SK-N-SH (cell line): ENCODE data around the gene LRMDA. TPM values are rescaled to one million over a fixed set of nuclear protein-coding genes. Genes with fewer than 3 reads are reported as not detected.

ENCODE experiments used
- CTCF ChIA-PET: fragments of 300-600, 350-600 bp; formaldehyde crosslinking; extraction: SDS; loops from one replicate; lab custom pipeline; 2021; lab: Yijun Ruan, JAX
- POLR2A ChIA-PET: fragments of 350-600 bp; sonication (Branson Sonifier 250); formaldehyde crosslinking; extraction: SDS; loops from one replicate; lab custom pipeline; 2020; ENCODE audit warnings: antibody characterized with exemption, inconsistent platforms; lab: Yijun Ruan, JAX
- DNase-seq: peaks from one replicate; pipeline ENCODE4 v3.0.0; 2012
- H2AFZ ChIP-seq: fragments of 200-600 bp; sonication (generic); 2 replicates; pipeline ENCODE4 v1.8.1; 2016; ENCODE audit warnings: antibody characterized with exemption, mild to moderate bottlenecking, low read depth
- H3F3A ChIP-seq: fragments of 200-600 bp; sonication (generic); replicated peaks from 2 replicates; pipeline ENCODE3; 2016; ENCODE audit warnings: antibody characterized with exemption, mild to moderate bottlenecking; ENCODE audit not compliant: insufficient read depth
- H3K27ac ChIP-seq, 2 experiments: fragments of 200-500 bp in 1 of 2; fragments of 200-600 bp in 1 of 2; sonication (Bioruptor generic) in 1 of 2; sonication (generic), shearing (Covaris generic) in 1 of 2; 2 replicates each; pipeline versions ENCODE4 v1.5.1 to v1.6.1; 2014 to 2016; ENCODE audit warnings: low read depth in 2 of 2, inconsistent platforms in 1 of 2, low read length in 1 of 2, mild to moderate bottlenecking in 1 of 2, mixed read lengths in 1 of 2
- H3K27me3 ChIP-seq: fragments of 200-600 bp; sonication (generic), shearing (Covaris generic); 2 replicates; pipeline ENCODE4 v1.6.1; 2016; ENCODE audit warnings: mixed run types; ENCODE audit not compliant: insufficient read depth
- H3K36me3 ChIP-seq, 2 experiments: fragments of 200-500 bp in 1 of 2; fragments of 200-600 bp in 1 of 2; sonication (Bioruptor generic) in 1 of 2; sonication (generic) in 1 of 2; replicated peaks in 1 of 2; 2 replicates each; pipeline versions ENCODE3 to v1.5.1; 2014 to 2016; ENCODE audit warnings: low read length in 1 of 2, mild to moderate bottlenecking in 1 of 2; ENCODE audit not compliant: insufficient read depth in 2 of 2, control insufficient read depth in 1 of 2
- H3K4me1 ChIP-seq, 2 experiments: fragments of 200-500 bp in 1 of 2; fragments of 200-600 bp in 1 of 2; sonication (Bioruptor generic) in 1 of 2; sonication (generic), shearing (Covaris generic) in 1 of 2; 2 replicates each; pipeline versions ENCODE4 v1.5.1 to v1.6.1; 2014 to 2016; ENCODE audit warnings: low read depth in 1 of 2, low read length in 1 of 2, mixed run types in 1 of 2; ENCODE audit not compliant: insufficient read depth in 2 of 2, control insufficient read depth in 1 of 2
- H3K4me2 ChIP-seq: fragments of 200-600 bp; sonication (generic), shearing (Covaris generic); 2 replicates; pipeline ENCODE4 v1.6.1; 2017; ENCODE audit warnings: mixed run types
- H3K4me3 ChIP-seq, 2 experiments: fragments of 200-500 bp in 1 of 2; fragments of 200-600 bp in 1 of 2; sonication (Bioruptor generic) in 1 of 2; sonication (generic), shearing (Covaris generic) in 1 of 2; 2 replicates each; pipeline versions ENCODE4 v1.5.1 to v1.8.1; 2014 to 2016; ENCODE audit warnings: low read depth in 2 of 2, inconsistent platforms in 1 of 2, low read length in 1 of 2, mild to moderate bottlenecking in 1 of 2, mixed read lengths in 1 of 2, moderate library complexity in 1 of 2
- H3K79me2 ChIP-seq: fragments of 200-600 bp; sonication (generic); 2 replicates; pipeline ENCODE4 v1.8.1; 2017; ENCODE audit warnings: mild to moderate bottlenecking; ENCODE audit not compliant: insufficient read depth
- H3K9ac ChIP-seq: fragments of 200-600 bp; sonication (generic); 2 replicates; pipeline ENCODE4 v1.6.1; 2017; ENCODE audit warnings: mixed run types
- H3K9me2 ChIP-seq: fragments of 200-600 bp; sonication (generic); 2 replicates; pipeline ENCODE4 v1.6.1; 2017; ENCODE audit warnings: mixed run types
- H3K9me3 ChIP-seq: fragments of 200-600 bp; sonication (generic); 2 replicates; pipeline ENCODE4 v1.6.1; 2017; ENCODE audit warnings: mixed run types, mild to moderate bottlenecking, moderate library complexity
- H4K20me1 ChIP-seq: fragments of 200-600 bp; sonication (generic); 2 replicates; pipeline ENCODE4 v1.6.1; 2017; ENCODE audit warnings: mild to moderate bottlenecking, mixed run types; ENCODE audit not compliant: insufficient read depth
- EZH2phosphoT487 ChIP-seq: fragments of 200-600 bp; sonication (generic); IDR thresholded peaks from 2 replicates; pipeline ENCODE4 v1.6.1; 2017; ENCODE audit warnings: low read depth, mixed run types, mild to moderate bottlenecking, antibody characterized with exemption, moderate library complexity, borderline replicate concordance
- FOSL2 ChIP-seq: IDR thresholded peaks from 2 replicates; pipeline ENCODE4 v1.4.0; 2012; ENCODE audit warnings: low read depth, mild to moderate bottlenecking, moderate library complexity, borderline replicate concordance
- GABPA ChIP-seq: IDR thresholded peaks from 2 replicates; pipeline ENCODE4 v1.4.0; 2012; ENCODE audit warnings: low read depth, mild to moderate bottlenecking
- GATA2 ChIP-seq: sonication (generic); formaldehyde crosslinking; IDR thresholded peaks from 2 replicates; pipeline ENCODE4 v1.5.0; 2020; ENCODE audit warnings: mild to moderate bottlenecking, missing genetic modification reagents
- MXI1 ChIP-seq: IDR thresholded peaks from 2 replicates; pipeline ENCODE4 v1.6.1; 2012; ENCODE audit warnings: mild to moderate bottlenecking, low read depth, low read length, improper control_type of control experiment
- NFIC ChIP-seq: IDR thresholded peaks from 2 replicates; pipeline ENCODE4 v1.4.0; 2012; ENCODE audit warnings: borderline replicate concordance
- NRF1 ChIP-seq: IDR thresholded peaks from 2 replicates; pipeline ENCODE4 v1.6.1; 2012; ENCODE audit warnings: low read depth, mild to moderate bottlenecking, low read length
- POLR2AphosphoS5 ChIP-seq: IDR thresholded peaks from 2 replicates; pipeline ENCODE4 v1.6.1; 2012; ENCODE audit warnings: low read depth, low read length
- RAD21 ChIP-seq: IDR thresholded peaks from 2 replicates; pipeline ENCODE4 v1.6.1; 2012; ENCODE audit warnings: mild to moderate bottlenecking, low read length
- RCOR1 ChIP-seq: fragments of 150-350 bp; IDR thresholded peaks from 2 replicates; pipeline ENCODE4 v1.6.1; 2017; ENCODE audit warnings: antibody characterized with exemption, low read length
- SIN3A ChIP-seq: IDR thresholded peaks from 2 replicates; pipeline ENCODE4 v1.6.1; 2012; ENCODE audit warnings: low read depth, mild to moderate bottlenecking, low read length, moderate library complexity, borderline replicate concordance
- SMC3 ChIP-seq: IDR thresholded peaks from 2 replicates; pipeline ENCODE4 v1.6.1; 2012; ENCODE audit warnings: low read depth, low read length, improper control_type of control experiment
- TEAD4 ChIP-seq: IDR thresholded peaks from 2 replicates; pipeline ENCODE4 v1.4.0; 2012; ENCODE audit warnings: mild to moderate bottlenecking, borderline replicate concordance; ENCODE audit not compliant: insufficient read depth
- YY1 ChIP-seq: IDR thresholded peaks from 2 replicates; pipeline ENCODE4 v1.4.0; 2012; ENCODE audit warnings: low read depth, mild to moderate bottlenecking
- WGBS: methylation state at CpG from one replicate; pipeline ENCODE4 v1.1.6; 2017; ENCODE audit warnings: low lambda C conversion rate; 5-methylcytosine and 5-hydroxymethylcytosine counted together
- polyA plus RNA-seq, 3 experiments: library from polyadenylated mRNA; depleted of rRNA; stranded (reverse); fragments of >200 nt; gene quantifications; 2 replicates each; pipeline ENCODE4 v1.2.3, GENCODE V29; 2012
- TF ChIP-seq, protein P1 (sequence below): IDR thresholded peaks from 2 replicates; pipeline ENCODE4 v1.4.0; 2012; ENCODE audit warnings: low read depth, borderline replicate concordance
- TF ChIP-seq, protein P2 (sequence below): fragments of 150-350 bp; IDR thresholded peaks from 2 replicates; pipeline ENCODE4 v1.6.1; 2016; ENCODE audit warnings: mild to moderate bottlenecking, low read depth, low read length
- TF ChIP-seq, protein P3 (sequence below): IDR thresholded peaks from 2 replicates; pipeline ENCODE4 v1.4.0; 2012; ENCODE audit warnings: low read depth, borderline replicate concordance
- TF ChIP-seq, protein P4 (sequence below): fragments of 150-350 bp; IDR thresholded peaks from 2 replicates; pipeline ENCODE4 v1.6.1; 2017; ENCODE audit warnings: antibody characterized with exemption, low read length, low read depth, borderline replicate concordance
- TF ChIP-seq, protein P5 (sequence below): fragments of 200-600 bp; sonication (generic); IDR thresholded peaks from 2 replicates; pipeline ENCODE4 v1.6.1; 2017; ENCODE audit warnings: antibody characterized with exemption, mild to moderate bottlenecking, moderate library complexity
- TF ChIP-seq, protein P6 (sequence below): IDR thresholded peaks from 2 replicates; pipeline ENCODE4 v1.4.0; 2012; ENCODE audit warnings: low read depth

The LRMDA gene
- polyA plus RNA-seq, 1 of the 3 experiments (the other 2 are of a cell fraction) = 0.95 TPM

DNA sequence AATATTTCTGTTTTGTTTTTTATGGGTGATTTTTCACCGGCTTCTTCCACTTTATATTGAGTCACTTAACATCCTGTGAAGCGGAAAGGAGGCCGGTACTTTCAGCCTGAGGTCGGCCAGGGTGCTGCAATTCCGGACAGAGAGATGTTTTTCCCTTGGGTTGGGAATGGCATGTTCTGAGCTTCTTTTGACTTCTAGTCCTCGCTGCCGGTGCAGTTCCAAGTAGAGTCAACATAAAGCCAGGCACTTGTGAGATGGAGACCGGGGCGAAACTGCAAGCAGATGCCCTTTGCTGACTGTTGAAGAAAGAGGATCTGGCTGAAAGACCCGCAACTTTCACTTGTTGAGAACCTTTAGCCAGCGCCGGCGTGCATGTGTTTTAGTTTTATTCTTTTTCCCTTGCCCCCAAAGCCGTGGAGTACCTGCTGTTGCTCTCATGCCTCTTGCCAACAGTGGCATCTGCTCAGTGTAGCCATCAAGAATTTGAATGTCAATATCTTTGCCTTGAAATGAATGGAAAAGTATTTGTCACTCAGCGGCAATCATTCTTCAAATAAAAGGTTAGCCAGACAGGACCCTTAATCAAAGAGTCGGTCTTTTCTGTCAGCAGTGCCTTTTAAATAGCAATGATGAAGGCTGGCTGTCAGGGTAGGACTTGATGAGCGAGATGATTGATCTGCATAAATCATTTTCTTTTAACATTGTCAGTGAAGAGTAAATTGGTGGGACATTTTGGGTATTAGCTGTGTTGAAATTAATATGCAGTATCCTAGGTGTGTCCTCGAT is 351.2 kb downstream of the LRMDA start:
- Histone ChIP-seq H3K9me2 (no peaks in the 10 kb centered on the region), H3K9me3 (no peaks in the 10 kb centered on the region), H3K4me3 (no peak overlapping the region), H3K4me2 (no peak overlapping the region), H3K4me1 (no peaks in the 10 kb centered on the region), H3K27me3 (no peaks in the 10 kb centered on the region; the same call in 1 of the 2 replicates), H3F3A (no peaks in the 10 kb centered on the region), H4K20me1 (no peaks in the 10 kb centered on the region), H3K27ac (no peak overlapping the region), H3K36me3 (no peaks in the 10 kb centered on the region), H3K9ac (no peak overlapping the region), H2AFZ (no peak overlapping the region), H3K79me2 (no peaks in the 10 kb centered on the region)
- TF ChIP-seq POLR2AphosphoS5 = no peak
- no peak for TF ChIP-seq GABPA
- TF ChIP-seq, protein P1, sequence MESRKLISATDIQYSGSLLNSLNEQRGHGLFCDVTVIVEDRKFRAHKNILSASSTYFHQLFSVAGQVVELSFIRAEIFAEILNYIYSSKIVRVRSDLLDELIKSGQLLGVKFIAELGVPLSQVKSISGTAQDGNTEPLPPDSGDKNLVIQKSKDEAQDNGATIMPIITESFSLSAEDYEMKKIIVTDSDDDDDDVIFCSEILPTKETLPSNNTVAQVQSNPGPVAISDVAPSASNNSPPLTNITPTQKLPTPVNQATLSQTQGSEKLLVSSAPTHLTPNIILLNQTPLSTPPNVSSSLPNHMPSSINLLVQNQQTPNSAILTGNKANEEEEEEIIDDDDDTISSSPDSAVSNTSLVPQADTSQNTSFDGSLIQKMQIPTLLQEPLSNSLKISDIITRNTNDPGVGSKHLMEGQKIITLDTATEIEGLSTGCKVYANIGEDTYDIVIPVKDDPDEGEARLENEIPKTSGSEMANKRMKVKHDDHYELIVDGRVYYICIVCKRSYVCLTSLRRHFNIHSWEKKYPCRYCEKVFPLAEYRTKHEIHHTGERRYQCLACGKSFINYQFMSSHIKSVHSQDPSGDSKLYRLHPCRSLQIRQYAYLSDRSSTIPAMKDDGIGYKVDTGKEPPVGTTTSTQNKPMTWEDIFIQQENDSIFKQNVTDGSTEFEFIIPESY = no peak
- TF ChIP-seq, protein P2, sequence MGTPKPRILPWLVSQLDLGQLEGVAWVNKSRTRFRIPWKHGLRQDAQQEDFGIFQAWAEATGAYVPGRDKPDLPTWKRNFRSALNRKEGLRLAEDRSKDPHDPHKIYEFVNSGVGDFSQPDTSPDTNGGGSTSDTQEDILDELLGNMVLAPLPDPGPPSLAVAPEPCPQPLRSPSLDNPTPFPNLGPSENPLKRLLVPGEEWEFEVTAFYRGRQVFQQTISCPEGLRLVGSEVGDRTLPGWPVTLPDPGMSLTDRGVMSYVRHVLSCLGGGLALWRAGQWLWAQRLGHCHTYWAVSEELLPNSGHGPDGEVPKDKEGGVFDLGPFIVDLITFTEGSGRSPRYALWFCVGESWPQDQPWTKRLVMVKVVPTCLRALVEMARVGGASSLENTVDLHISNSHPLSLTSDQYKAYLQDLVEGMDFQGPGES = no peak
- TF ChIP-seq, protein P3, sequence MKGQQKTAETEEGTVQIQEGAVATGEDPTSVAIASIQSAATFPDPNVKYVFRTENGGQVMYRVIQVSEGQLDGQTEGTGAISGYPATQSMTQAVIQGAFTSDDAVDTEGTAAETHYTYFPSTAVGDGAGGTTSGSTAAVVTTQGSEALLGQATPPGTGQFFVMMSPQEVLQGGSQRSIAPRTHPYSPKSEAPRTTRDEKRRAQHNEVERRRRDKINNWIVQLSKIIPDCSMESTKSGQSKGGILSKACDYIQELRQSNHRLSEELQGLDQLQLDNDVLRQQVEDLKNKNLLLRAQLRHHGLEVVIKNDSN = no peak
- no peak for TF ChIP-seq TEAD4
- TF ChIP-seq, protein P4, sequence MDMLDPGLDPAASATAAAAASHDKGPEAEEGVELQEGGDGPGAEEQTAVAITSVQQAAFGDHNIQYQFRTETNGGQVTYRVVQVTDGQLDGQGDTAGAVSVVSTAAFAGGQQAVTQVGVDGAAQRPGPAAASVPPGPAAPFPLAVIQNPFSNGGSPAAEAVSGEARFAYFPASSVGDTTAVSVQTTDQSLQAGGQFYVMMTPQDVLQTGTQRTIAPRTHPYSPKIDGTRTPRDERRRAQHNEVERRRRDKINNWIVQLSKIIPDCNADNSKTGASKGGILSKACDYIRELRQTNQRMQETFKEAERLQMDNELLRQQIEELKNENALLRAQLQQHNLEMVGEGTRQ = no peak
- TF ChIP-seq NRF1 = no peak
- TF ChIP-seq RAD21 = no peak
- no peak for TF ChIP-seq NFIC
- TF ChIP-seq YY1 = no peak
- no peak for TF ChIP-seq RCOR1
- TF ChIP-seq, protein P5, sequence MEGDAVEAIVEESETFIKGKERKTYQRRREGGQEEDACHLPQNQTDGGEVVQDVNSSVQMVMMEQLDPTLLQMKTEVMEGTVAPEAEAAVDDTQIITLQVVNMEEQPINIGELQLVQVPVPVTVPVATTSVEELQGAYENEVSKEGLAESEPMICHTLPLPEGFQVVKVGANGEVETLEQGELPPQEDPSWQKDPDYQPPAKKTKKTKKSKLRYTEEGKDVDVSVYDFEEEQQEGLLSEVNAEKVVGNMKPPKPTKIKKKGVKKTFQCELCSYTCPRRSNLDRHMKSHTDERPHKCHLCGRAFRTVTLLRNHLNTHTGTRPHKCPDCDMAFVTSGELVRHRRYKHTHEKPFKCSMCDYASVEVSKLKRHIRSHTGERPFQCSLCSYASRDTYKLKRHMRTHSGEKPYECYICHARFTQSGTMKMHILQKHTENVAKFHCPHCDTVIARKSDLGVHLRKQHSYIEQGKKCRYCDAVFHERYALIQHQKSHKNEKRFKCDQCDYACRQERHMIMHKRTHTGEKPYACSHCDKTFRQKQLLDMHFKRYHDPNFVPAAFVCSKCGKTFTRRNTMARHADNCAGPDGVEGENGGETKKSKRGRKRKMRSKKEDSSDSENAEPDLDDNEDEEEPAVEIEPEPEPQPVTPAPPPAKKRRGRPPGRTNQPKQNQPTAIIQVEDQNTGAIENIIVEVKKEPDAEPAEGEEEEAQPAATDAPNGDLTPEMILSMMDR = no peak
- TF ChIP-seq EZH2phosphoT487 = no peak
- TF ChIP-seq SIN3A = no peak
- TF ChIP-seq, protein P6, sequence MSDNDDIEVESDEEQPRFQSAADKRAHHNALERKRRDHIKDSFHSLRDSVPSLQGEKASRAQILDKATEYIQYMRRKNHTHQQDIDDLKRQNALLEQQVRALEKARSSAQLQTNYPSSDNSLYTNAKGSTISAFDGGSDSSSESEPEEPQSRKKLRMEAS = no peak
- no peak for TF ChIP-seq GATA2 (CRISPR knock-in tag)
- no peak for TF ChIP-seq FOSL2
- no peak for TF ChIP-seq SMC3
- TF ChIP-seq MXI1 = no peak
- POLR2A ChIA-PET = no interaction called here
- CTCF ChIA-PET = no interaction called here
- no peak for DNase-seq
- WGBS = 77% methylated on average over 18 of the region's 18 CpGs
